HUES6 (cell line): ENCODE results near the gene ADD1.
A peak's percentile ranks its signal among the peaks of the same experiment; 100 is the strongest.

Experiments used
- H3K27ac ChIP-seq: 2 replicates; pipeline ENCODE4 v1.7.0; 2013; ENCODE audit warnings: low read depth, mild to moderate bottlenecking, low read length, inconsistent platforms
- H3K27me3 ChIP-seq: 2 replicates; pipeline ENCODE4 v1.6.1; 2013; ENCODE audit warnings: low read length; ENCODE audit not compliant: control insufficient read depth, insufficient read depth
- H3K36me3 ChIP-seq: 2 replicates; pipeline ENCODE4 v1.6.1; 2013; ENCODE audit warnings: low read length; ENCODE audit not compliant: control insufficient read depth, insufficient read depth
- H3K4me1 ChIP-seq: 2 replicates; pipeline ENCODE4 v1.6.1; 2013; ENCODE audit warnings: low read length; ENCODE audit not compliant: control insufficient read depth, insufficient read depth
- H3K4me3 ChIP-seq: 2 replicates; pipeline ENCODE4 v1.5.1; 2013; ENCODE audit warnings: low read depth, low read length
- H3K9ac ChIP-seq: one replicate; pipeline ENCODE4 v1.6.1; 2013; ENCODE audit warnings: mild to moderate bottlenecking, low read length
- H3K9me3 ChIP-seq: 2 replicates; pipeline ENCODE4 v1.6.1; 2013; ENCODE audit warnings: low read depth, low read length; ENCODE audit not compliant: control insufficient read depth, insufficient read depth

Gene ADD1

DNA sequence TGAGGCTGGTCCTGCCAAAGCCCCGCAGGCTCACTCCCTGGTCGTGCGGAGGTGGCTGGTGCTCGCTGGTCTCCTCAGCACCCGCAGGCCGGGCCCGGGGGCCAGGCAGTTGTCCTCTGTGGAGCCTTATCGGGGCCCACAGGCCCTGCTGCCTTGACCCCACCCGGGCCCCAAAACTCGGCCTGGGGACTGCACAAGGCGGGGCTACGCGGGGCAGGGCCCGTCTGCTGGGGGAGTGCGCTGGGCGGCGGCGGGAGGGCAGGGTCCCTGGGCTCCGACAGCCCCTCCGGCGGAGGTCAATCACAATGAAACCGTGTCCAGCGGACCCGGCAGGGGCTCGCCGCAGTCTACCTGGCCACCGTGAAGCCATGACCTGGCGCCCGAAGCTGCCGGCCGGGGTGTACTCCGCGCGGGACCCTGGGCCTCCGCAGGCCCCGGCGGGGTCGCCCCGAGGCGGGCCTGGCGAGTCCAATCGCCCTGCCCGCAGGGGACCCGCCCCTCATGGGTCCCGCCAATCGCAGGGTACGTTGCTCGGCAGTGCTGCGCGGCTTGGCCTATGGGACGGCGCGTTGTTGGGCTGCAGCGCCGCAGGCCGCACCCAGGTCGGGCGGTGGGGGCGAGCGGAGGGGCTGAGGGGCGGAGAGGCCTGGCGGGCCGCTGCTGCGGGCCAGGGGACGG lies at the start of gene ADD1:
ADD1 (plus strand) TSS at position 582 of the 678 bp plus-strand sequence. CDS start 32,072 bp downstream, outside the sequence.
- peaks cover 4% of the 10 kb centered on the region for H3K9me3 ChIP-seq
- H3K4me1 ChIP-seq, result peaks cover 11% of the 10 kb centered on the region
- no peaks in the 10 kb centered on the region for H3K27me3 ChIP-seq
- peak within 1 kb of the TSS; percentile 98 for H3K4me3 ChIP-seq
- H3K36me3 ChIP-seq, result no peaks in the 10 kb centered on the region
- H3K27ac ChIP-seq, result peak within 1 kb of the TSS; percentile 49; the same call in 1 of the 2 replicates
- peak within 1 kb of the TSS; percentile 87 for H3K9ac ChIP-seq

- Histone ChIP-seq H3K27ac (no peak overlapping the region), H3K4me1 (peaks cover 45% of the 10 kb centered on the region), H3K36me3 (no peaks in the 10 kb centered on the region), H3K27me3 (peaks cover 20% of the 10 kb centered on the region), H3K9ac (no peak overlapping the region), H3K4me3 (no peak overlapping the region), H3K9me3 (no peaks in the 10 kb centered on the region)
Measured at GRCh38 chr4:2794486-2795299, 49.0 kb upstream of the ADD1 start.

- Histone ChIP-seq H3K36me3 (no peaks in the 10 kb centered on the region), H3K27me3 (peaks cover 20% of the 10 kb centered on the region), H3K9ac (no peak overlapping the region), H3K27ac (no peak overlapping the region), H3K4me1 (peaks cover 49% of the 10 kb centered on the region), H3K9me3 (no peaks in the 10 kb centered on the region), H3K4me3 (no peak overlapping the region)
Measured at GRCh38 chr4:2795300-2795892, 48.2 kb upstream of the ADD1 start.

DNA sequence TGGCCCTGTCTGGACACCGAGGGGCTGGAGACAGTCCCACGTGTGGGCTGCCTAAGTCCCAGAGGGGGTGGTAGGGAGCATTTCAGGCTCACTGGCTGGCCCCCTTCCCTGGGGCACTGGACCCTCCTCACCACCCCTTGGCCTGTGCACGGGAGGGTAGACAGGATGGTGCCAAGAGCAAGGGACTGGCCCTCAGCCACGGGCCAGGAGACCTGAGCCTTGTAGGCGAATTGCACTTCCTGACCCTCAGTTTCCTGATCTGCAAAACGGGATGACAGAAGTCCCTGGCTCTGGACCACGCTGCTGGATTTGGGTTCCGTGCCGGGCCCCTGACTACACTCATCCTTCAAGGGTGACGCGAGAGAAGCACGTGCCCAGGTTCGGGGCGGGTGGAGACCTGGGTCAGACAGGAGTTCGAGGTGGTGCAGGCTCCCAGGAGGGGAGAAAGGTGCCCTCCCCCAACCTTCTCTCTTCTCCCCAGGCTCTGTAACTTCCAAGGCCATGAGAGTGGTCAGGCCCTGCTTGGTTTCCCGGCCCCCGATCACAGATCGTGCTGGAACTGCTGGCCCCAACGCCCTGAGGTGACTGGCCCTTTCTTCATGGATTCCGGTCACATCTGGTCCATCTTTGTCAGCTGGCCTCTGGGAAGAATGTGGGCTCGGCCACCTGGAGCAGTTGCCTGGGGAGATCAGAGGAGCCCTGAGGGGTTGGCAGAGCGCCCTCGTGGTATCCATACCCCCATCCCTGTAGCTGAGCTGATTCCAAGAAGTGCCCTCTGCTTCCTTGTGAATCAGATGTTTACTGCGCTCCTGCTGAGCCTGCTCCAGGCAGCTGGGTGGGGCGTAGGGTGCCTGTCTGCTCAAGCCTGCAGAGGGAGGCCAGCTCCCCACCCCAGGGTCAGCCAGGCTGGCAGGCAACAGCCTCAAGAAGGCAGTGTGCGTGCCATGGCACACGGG lies 47.5 kb upstream of the ADD1 start:
- Histone ChIP-seq H3K27ac (no peak overlapping the region), H3K27me3 (peaks cover 20% of the 10 kb centered on the region), H3K4me3 (no peak overlapping the region), H3K9ac (no peak overlapping the region), H3K4me1 (peaks cover 50% of the 10 kb centered on the region), H3K9me3 (no peaks in the 10 kb centered on the region), H3K36me3 (no peaks in the 10 kb centered on the region)

DNA sequence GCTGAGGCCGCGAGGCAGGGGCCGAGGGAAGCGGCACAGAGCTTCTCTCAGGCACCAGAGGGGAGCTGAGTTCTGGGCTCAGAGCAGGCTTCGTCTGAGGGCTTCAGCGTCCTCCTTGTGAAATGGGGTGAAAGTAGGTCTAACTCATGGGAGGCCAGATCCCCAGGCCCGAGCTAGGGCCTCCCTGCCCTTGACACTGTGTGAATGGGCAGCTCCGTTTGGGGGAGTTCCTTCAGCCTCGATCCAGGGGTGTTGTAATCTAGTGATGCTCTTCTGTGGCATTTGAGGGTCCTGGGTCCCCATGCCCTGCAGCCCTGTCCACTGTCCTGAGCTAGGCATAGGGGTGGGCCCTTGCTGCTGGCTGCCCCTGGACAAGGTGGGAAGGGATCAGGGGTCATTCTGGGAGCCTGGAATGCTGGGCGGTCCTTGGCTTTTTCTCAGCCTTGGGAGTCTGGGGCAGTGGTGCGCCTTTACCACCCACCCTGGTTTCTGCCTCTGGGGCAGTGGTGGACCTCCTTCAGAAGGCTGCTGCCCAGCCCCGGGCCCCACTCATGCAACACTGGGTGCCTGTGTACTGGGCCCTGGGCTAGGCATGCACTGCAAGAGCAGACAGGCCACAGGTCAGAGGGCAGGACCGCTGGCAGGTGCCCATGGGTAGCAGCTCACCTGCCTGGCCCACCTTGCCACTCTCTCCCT lies 46.6 kb upstream of the ADD1 start:
- Histone ChIP-seq H3K9me3 (no peaks in the 10 kb centered on the region), H3K36me3 (no peaks in the 10 kb centered on the region), H3K4me1 (peaks cover 45% of the 10 kb centered on the region), H3K4me3 (no peak overlapping the region), H3K27ac (no peak overlapping the region), H3K9ac (no peak overlapping the region), H3K27me3 (peaks cover 14% of the 10 kb centered on the region)

DNA sequence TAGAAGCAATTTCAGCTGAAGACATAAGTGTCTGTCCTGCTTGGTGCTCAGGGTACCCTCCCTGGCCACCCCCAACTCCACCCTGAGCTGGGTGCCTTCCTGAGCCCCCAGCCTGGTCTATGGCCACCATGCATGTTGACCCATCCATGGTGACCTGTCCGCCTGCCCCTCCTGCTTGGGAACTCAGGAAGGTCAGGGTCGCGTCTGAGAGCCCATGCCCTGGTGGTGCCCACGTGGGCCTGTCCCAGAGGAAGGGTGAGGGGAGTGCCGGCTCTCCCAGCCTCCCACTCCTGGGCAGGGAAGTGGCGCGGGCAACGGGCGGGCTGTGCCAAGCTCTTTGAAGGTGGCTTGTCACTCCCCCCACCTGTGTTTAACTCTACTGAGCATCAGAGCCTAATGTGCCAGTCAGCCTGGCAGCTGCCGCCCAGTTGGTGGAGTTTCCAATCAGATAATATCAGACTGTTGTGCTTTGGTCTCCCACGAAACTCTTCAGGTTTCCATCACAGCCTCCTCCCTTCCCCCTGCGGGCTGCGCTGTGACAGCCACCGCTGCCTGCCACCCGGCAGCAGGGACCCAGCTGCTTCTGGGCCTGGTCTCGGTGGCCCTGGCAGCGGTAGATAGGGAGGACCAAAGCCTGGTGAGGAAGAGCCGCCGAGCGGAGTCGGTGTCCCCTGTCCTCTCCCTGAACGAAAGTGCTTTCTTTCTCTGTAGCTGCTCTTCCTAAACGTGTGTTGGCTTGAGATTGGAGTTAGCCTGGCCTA lies 45.9 kb upstream of the ADD1 start:
- Histone ChIP-seq H3K27me3 (peaks cover 11% of the 10 kb centered on the region), H3K4me3 (no peak overlapping the region), H3K27ac (no peak overlapping the region), H3K9me3 (no peaks in the 10 kb centered on the region), H3K36me3 (no peaks in the 10 kb centered on the region), H3K4me1 (peaks cover 41% of the 10 kb centered on the region), H3K9ac (no peak overlapping the region)

- Histone ChIP-seq H3K4me3 (no peak overlapping the region), H3K9me3 (no peaks in the 10 kb centered on the region), H3K36me3 (no peaks in the 10 kb centered on the region), H3K9ac (no peak overlapping the region), H3K4me1 (peaks cover 41% of the 10 kb centered on the region), H3K27me3 (peaks cover 8% of the 10 kb centered on the region), H3K27ac (no peak overlapping the region)
Measured at GRCh38 chr4:2798399-2799223, 45.0 kb upstream of the ADD1 start.

DNA sequence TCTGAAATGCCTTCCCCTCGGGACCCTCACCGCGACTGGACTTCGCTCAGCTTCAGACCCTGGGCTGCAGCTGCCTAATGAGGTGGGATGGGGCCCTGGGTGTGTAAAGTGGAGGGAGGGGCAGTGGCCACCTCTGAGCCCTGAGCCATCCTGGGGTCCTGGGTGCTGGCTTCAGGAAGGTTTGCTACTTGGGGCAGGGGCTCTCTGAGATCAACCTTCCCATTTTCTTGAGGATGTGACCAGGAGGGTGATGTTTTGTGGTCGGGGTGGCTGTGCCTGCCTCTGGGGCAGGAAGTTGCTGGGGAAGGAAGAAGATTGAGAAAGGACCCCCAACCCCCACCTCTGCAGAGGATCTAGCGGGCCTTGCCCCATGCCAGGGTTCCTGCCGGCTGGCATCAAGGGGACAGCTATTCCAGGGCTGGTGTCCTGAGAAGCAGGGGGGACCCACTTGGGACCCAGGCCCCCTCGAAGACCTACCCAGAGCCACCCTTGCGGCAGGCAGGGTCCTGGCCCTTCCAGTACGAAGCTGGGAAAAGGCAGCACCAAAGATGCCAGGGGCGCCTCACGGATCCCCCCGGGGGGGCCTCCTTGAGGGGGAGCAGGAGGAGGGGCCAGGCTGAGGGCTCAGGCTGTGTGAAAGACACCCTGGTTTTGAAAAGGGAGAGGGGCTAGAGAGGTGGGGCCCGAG lies 44.3 kb upstream of the ADD1 start:
- H3K27me3 ChIP-seq, result peaks cover under 1% of the 10 kb centered on the region; the same call in 1 of the 2 replicates
- H3K27ac ChIP-seq, result no peak overlapping the region
- peaks cover 34% of the 10 kb centered on the region for H3K4me1 ChIP-seq
- no peaks in the 10 kb centered on the region for H3K36me3 ChIP-seq
- H3K4me3 ChIP-seq, result no peak overlapping the region
- no peak overlapping the region for H3K9ac ChIP-seq
- no peaks in the 10 kb centered on the region for H3K9me3 ChIP-seq
